ENCODE data around the gene NSD1. TPM values are rescaled to one million over a fixed set of nuclear protein-coding genes. Genes with fewer than 3 reads are reported as not detected.

Gene NSD1
- polyA plus RNA-seq, 10 donors: 35.1 to 49.7 (median 42.5) TPM

DNA sequence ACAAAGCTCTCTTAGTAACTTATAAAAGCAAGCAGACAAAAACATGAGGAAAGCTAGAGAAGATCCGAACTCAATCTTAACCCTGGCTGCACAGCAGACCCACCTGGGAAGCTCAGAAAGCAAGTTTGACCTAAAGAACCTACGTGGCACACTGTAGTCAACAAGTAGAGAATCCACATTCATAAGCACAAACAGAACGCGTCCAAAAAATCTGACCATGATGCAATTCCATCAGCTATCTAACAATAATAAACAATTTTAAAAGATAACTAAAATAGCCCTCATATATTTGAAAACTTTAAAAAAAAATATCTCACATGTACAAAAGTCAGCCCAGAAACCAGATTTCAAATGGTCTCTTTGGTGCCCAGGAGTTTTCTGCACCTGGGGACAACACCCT lies 213.2 kb downstream of the NSD1 start:
- DNase-seq: no peak

DNA sequence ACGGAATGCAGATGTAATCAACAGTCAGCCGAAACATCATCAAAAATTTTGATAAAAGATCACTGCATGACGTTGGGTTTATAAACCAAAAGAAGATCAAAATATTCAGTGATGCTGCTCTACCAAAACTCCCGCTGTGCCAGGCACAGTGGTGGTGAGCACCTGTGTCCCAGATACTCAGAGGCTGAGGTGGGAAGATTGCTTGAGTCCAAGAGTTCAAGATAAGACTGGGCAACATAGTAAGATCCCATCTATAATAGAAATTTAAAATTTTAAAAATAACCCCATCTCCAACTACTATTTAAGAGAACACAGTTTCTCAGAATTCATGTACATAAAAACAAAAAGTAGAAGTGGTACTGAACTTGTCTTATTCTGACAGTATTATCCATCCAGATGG lies 214.1 kb downstream of the NSD1 start:
- no peak for DNase-seq

DNA sequence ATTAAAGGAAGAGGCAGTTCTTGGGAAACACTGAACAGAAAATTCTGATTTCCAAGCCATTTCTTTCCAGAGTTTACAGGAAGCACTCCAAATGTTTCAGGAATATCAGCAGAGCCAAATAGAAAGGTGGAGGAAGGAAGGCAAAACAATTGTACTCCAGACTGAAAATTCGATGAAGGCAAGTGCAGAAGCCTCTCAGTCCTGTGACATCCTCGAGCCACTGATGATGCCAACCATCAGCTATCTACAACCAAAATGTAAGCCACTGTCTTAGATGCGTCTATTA lies 215.7 kb downstream of the NSD1 start:
- DNase-seq: no peak

DNA sequence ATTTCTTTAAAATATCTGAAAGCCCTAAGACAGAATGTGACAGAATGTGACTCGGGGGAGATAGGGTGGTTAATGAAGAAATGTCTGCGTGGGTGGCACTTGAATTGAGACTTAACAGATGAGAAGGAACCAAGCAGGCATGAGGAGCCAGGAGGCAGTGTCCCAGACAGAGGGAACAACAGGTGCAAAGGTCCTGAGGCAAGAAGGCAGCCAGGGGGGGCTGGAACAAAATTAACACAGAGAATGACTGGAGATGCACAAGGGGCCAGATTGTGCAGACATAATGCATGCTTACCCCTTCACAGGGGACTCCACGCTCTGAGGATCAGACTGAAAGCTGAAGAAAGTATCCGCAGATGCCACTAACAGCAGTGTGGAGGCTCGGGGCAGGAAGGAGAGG lies 216.2 kb downstream of the NSD1 start:
- DNase-seq: no peak

Other genes with a start within 250 kb of the NSD1 start
- gene HK3, start 234.4 kb upstream of the NSD1 start, polyA plus RNA-seq (ENCODE audit: insufficient read length in 10 of 10): 1 to 10 TPM in 6 of 10 donors, under 1 TPM in 4; 0.41 to 2.6 (median 1.1) TPM
- gene UIMC1, start 127.0 kb upstream of the NSD1 start, polyA plus RNA-seq (ENCODE audit: insufficient read length in 10 of 10): 10 to 100 TPM; 21.8 to 39.2 (median 29.0) TPM
- 10 to 100 TPM; 10.8 to 19.0 (median 14.2) TPM for gene ZNF346, start 111.1 kb upstream of the NSD1 start, polyA plus RNA-seq (ENCODE audit: insufficient read length in 10 of 10)
- gene FGFR4, start 46.9 kb upstream of the NSD1 start, polyA plus RNA-seq (ENCODE audit: insufficient read length in 10 of 10): 100 to 1,000 TPM; 120 to 189 (median 137) TPM
- gene RAB24, start 169.9 kb downstream of the NSD1 start, polyA plus RNA-seq (ENCODE audit: insufficient read length in 10 of 10): 10 to 100 TPM; 17.9 to 27.1 (median 21.1) TPM
- 100 to 1,000 TPM in 1 of 10 donors, 10 to 100 TPM in 9; 67.0 to 103 (median 74.0) TPM for gene PRELID1, start 170.0 kb downstream of the NSD1 start, polyA plus RNA-seq (ENCODE audit: insufficient read length in 10 of 10)
- gene MXD3, start 178.1 kb downstream of the NSD1 start, polyA plus RNA-seq (ENCODE audit: insufficient read length in 10 of 10): 10 to 100 TPM; 12.0 to 26.9 (median 16.3) TPM
- gene LMAN2, start 217.9 kb downstream of the NSD1 start, polyA plus RNA-seq (ENCODE audit: insufficient read length in 10 of 10): 10 to 100 TPM; 53.9 to 87.5 (median 67.8) TPM
- 10 to 100 TPM in 8 of 10 donors, 1 to 10 TPM in 2; 7.1 to 21.2 (median 12.9) TPM for gene RGS14, start 224.2 kb downstream of the NSD1 start, polyA plus RNA-seq (ENCODE audit: insufficient read length in 10 of 10)

All from muscle of back (tissue), 11 donors.